H1 (cell line): ENCODE results near the gene ZMYM2. TPM values are rescaled to one million over a fixed set of nuclear protein-coding genes. Genes with fewer than 3 reads are reported as not detected.

ENCODE experiments used
- BCL11A ChIP-seq, 2 experiments: IDR thresholded peaks; one replicate each; pipeline ENCODE4 v1.6.1; 2011; ENCODE audit warnings: low read depth in 2 of 2, low read length in 2 of 2, mild to moderate bottlenecking in 2 of 2
- CBX5 ChIP-seq: fragments of 300-800, 300-1000 bp; sonication (generic); IDR thresholded peaks from 2 replicates; pipeline ENCODE4 v1.7.1; 2016; ENCODE audit warnings: antibody characterized with exemption, low read length, low read depth
- CHD1 ChIP-seq: IDR thresholded peaks from 2 replicates; pipeline ENCODE4 v1.6.1; 2012; ENCODE audit warnings: low read depth, low read length, improper control_type of control experiment
- CTBP2 ChIP-seq: IDR thresholded peaks from 2 replicates; pipeline ENCODE4 v1.7.0; 2011; ENCODE audit warnings: borderline replicate concordance, mild to moderate bottlenecking, moderate library complexity, mixed read lengths, low read length; ENCODE audit not compliant: insufficient read depth, insufficient read length
- JUN ChIP-seq: IDR thresholded peaks from 2 replicates; pipeline ENCODE4 v1.6.1; 2011; ENCODE audit warnings: low read depth, mild to moderate bottlenecking, improper control_type of control experiment, low read length
- RXRA ChIP-seq: IDR thresholded peaks from 2 replicates; pipeline ENCODE4 v1.6.1; 2011; ENCODE audit warnings: low read depth, mild to moderate bottlenecking, low read length, moderate library complexity; ENCODE audit not compliant: insufficient read depth
- SAP30 ChIP-seq: fragments of 300-600 bp; sonication (generic); IDR thresholded peaks from 2 replicates; pipeline ENCODE4 v1.7.1; 2012; ENCODE audit warnings: low read length, moderate library complexity, mild to moderate bottlenecking, inconsistent platforms; ENCODE audit not compliant: insufficient read depth, insufficient replicate concordance
- SP1 ChIP-seq: IDR thresholded peaks from 2 replicates; pipeline ENCODE4 v1.6.1; 2011; ENCODE audit warnings: low read depth, low read length
- TBP ChIP-seq: IDR thresholded peaks from 2 replicates; pipeline ENCODE4 v1.6.1; 2011; ENCODE audit warnings: low read depth, low read length, improper control_type of control experiment
- polyA plus RNA-seq, 7 experiments: library from polyadenylated mRNA; depleted of rRNA in 3 of 7; stranded (reverse) in 5 of 7; unstranded in 2 of 7; fragments of >200 nt in 5 of 7; fragments of 200-250 nt in 2 of 7; gene quantifications; 1 replicate in 5 of 7; 2 replicates in 1 of 7; 4 replicates in 1 of 7; pipeline versions ENCODE4 v1.2.1 to v1.2.3, GENCODE V29; 2011 to 2013; ENCODE audit warnings: missing spikeins in 2 of 7, mixed read lengths in 2 of 7
- total RNA-seq: library from RNA; stranded (reverse); fragmentation: NEBNext Ultra II Directional; extraction: Animal tissue kit (Norgen Biotek cat#: 25700); gene quantifications from 2 replicates; pipeline ENCODE4 v1.2.1, GENCODE V29; 2021
- TF ChIP-seq, protein P1 (sequence below): fragments of 300-600 bp; sonication (generic); IDR thresholded peaks from 2 replicates; pipeline ENCODE4 v1.7.1; 2012; ENCODE audit warnings: low read length, moderate library complexity, mild to moderate bottlenecking, inconsistent platforms; ENCODE audit not compliant: insufficient replicate concordance

ZMYM2 gene
- total and polyA plus RNA-seq, 2 of the 8 experiments (the other 6 are each of a cell fraction or from before 2014, with no cell fraction given), result 41.2 to 159 TPM

DNA sequence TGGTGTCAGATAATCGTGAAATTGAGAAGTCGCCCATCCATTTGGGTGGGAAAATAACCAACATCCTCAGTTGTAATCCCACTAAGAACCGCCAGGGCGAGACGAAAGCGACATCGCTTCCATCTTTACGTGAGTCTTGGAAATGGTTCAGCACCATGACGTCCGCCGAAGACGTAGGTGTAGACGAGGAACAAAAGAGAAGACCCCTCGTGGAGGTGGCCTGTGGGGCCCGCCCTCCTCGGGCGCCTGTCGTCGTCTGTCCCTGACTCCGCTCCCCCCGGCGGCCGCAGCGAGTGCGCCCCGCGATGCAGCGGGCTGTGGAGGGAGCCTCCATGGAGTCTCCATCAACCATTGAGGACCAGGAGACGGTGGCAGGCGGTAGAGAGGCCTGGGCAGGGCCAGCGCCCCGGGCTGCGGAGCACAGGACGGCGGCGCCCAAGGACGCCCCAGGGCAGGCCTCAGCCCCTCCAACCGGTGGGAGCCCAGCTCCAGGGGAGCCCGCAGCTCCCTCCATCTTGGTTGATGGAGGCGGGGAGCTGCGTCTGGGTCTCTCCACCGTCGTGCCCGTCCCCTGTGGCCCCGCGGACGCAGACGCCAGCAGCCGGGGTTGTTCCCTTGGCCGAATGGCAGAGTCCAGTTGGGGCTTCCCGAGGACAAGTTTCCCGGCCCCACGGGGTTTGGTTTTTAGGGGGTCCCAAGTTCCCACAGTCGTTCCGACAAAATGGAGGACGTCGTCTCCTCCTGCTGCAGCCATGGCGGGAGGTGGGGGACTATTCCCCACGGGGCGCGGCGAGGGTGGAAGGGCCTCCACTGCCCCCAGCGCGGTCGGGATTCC lies 990 bp upstream of the ZMYM2 start (continued):
- TF ChIP-seq, protein P1, sequence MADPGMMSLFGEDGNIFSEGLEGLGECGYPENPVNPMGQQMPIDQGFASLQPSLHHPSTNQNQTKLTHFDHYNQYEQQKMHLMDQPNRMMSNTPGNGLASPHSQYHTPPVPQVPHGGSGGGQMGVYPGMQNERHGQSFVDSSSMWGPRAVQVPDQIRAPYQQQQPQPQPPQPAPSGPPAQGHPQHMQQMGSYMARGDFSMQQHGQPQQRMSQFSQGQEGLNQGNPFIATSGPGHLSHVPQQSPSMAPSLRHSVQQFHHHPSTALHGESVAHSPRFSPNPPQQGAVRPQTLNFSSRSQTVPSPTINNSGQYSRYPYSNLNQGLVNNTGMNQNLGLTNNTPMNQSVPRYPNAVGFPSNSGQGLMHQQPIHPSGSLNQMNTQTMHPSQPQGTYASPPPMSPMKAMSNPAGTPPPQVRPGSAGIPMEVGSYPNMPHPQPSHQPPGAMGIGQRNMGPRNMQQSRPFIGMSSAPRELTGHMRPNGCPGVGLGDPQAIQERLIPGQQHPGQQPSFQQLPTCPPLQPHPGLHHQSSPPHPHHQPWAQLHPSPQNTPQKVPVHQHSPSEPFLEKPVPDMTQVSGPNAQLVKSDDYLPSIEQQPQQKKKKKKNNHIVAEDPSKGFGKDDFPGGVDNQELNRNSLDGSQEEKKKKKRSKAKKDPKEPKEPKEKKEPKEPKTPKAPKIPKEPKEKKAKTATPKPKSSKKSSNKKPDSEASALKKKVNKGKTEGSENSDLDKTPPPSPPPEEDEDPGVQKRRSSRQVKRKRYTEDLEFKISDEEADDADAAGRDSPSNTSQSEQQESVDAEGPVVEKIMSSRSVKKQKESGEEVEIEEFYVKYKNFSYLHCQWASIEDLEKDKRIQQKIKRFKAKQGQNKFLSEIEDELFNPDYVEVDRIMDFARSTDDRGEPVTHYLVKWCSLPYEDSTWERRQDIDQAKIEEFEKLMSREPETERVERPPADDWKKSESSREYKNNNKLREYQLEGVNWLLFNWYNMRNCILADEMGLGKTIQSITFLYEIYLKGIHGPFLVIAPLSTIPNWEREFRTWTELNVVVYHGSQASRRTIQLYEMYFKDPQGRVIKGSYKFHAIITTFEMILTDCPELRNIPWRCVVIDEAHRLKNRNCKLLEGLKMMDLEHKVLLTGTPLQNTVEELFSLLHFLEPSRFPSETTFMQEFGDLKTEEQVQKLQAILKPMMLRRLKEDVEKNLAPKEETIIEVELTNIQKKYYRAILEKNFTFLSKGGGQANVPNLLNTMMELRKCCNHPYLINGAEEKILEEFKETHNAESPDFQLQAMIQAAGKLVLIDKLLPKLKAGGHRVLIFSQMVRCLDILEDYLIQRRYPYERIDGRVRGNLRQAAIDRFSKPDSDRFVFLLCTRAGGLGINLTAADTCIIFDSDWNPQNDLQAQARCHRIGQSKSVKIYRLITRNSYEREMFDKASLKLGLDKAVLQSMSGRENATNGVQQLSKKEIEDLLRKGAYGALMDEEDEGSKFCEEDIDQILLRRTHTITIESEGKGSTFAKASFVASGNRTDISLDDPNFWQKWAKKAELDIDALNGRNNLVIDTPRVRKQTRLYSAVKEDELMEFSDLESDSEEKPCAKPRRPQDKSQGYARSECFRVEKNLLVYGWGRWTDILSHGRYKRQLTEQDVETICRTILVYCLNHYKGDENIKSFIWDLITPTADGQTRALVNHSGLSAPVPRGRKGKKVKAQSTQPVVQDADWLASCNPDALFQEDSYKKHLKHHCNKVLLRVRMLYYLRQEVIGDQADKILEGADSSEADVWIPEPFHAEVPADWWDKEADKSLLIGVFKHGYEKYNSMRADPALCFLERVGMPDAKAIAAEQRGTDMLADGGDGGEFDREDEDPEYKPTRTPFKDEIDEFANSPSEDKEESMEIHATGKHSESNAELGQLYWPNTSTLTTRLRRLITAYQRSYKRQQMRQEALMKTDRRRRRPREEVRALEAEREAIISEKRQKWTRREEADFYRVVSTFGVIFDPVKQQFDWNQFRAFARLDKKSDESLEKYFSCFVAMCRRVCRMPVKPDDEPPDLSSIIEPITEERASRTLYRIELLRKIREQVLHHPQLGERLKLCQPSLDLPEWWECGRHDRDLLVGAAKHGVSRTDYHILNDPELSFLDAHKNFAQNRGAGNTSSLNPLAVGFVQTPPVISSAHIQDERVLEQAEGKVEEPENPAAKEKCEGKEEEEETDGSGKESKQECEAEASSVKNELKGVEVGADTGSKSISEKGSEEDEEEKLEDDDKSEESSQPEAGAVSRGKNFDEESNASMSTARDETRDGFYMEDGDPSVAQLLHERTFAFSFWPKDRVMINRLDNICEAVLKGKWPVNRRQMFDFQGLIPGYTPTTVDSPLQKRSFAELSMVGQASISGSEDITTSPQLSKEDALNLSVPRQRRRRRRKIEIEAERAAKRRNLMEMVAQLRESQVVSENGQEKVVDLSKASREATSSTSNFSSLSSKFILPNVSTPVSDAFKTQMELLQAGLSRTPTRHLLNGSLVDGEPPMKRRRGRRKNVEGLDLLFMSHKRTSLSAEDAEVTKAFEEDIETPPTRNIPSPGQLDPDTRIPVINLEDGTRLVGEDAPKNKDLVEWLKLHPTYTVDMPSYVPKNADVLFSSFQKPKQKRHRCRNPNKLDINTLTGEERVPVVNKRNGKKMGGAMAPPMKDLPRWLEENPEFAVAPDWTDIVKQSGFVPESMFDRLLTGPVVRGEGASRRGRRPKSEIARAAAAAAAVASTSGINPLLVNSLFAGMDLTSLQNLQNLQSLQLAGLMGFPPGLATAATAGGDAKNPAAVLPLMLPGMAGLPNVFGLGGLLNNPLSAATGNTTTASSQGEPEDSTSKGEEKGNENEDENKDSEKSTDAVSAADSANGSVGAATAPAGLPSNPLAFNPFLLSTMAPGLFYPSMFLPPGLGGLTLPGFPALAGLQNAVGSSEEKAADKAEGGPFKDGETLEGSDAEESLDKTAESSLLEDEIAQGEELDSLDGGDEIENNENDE, result no peak
- TF ChIP-seq CBX5 (no peak), JUN (no peak), SAP30 (no peak), SP1 (0 out of 2 replicates have a peak, but pooled peaks have one; percentile 27), TBP (peak; percentile 55; the same call in 1 of the 2 replicates), RXRA (no peak), BCL11A (IDR thresholded peaks at IDR 0.05; ENCODE audit: low read depth in 2 of 2, low read length in 2 of 2) (no peak), CTBP2 (no peak), CHD1 (peak; percentile 54; the same call in 1 of the 2 replicates)
